Spleen (tissue), 7 donors: ENCODE data around the gene ARIH2.

Experiments used
- CTCF ChIP-seq, 11 experiments: fragments of 200-600 bp in 7 of 11; fragments of 450-650 bp in 4 of 11; sonication (generic) in 4 of 11; IDR thresholded peaks in 8 of 11; conservative IDR thresholded peaks in 3 of 11; 1 replicate in 7 of 11; 2 replicates in 4 of 11; pipeline versions ENCODE4 v1.4.0 to v1.8.0; 2016 to 2021; ENCODE audit warnings: antibody characterized with exemption in 11 of 11, inconsistent platforms in 4 of 11, mild to moderate bottlenecking in 1 of 11
- POLR2A ChIP-seq, 3 donors: fragments of 450-650 bp; IDR thresholded peaks; one replicate each; pipeline ENCODE4 v1.5.1; 2017; ENCODE audit warnings: antibody characterized with exemption in 3 of 3, mild to moderate bottlenecking in 1 of 3
- donor health status: DM: no; HTN: no; CAD: no; lungs with moderate emphysema.
- donor health status: DM: no; HTN: no; CAD: no.
- donor health status: DM: no; HTN: no; CAD: no.

- TF ChIP-seq CTCF (IDR thresholded peaks at IDR 0.05 in 8 of 11, conservative IDR thresholded peaks at IDR 0.05 in 3 of 11) (peak; percentile 25 to 61 (median 52)), POLR2A (IDR thresholded peaks at IDR 0.05) (no peak)
Observed at GRCh38 chr3:48952510-48953118, 34.0 kb downstream of the ARIH2 start.
